CD4-positive, alpha-beta T cell treated with Interleukin-2 at 100 ng/mL for 4 hours (primary cell): ENCODE data around the gene INPP5F.

Experiments
- DNase-seq: peaks from one replicate; pipeline ENCODE4 v3.0.0-alpha.2; 2020; ENCODE audit warnings: low spot score

The INPP5F gene

GRCh38 chr10:119817991-119818888 is 92.4 kb downstream of the INPP5F start:
- peak; percentile 22 for DNase-seq

- no peak for DNase-seq
These were observed 93.0 kb downstream of the INPP5F start for GRCh38 chr10:119818889-119819270.

GRCh38 chr10:119821182-119821581 is 95.3 kb downstream of the INPP5F start:
- DNase-seq, result no peak

- no peak for DNase-seq
These were observed 98.4 kb downstream of the INPP5F start for GRCh38 chr10:119824299-119824698.

GRCh38 chr10:119826771-119827170 is 100.9 kb downstream of the INPP5F start:
- no peak for DNase-seq

GRCh38 chr10:119827430-119827829 is 101.6 kb downstream of the INPP5F start:
- DNase-seq, result no peak

- no peak for DNase-seq
These were observed 103.6 kb downstream of the INPP5F start for GRCh38 chr10:119829429-119829828.

GRCh38 chr10:119830851-119831250 is 105.0 kb downstream of the INPP5F start:
- DNase-seq, result no peak

- DNase-seq, result no peak
These were observed 105.8 kb downstream of the INPP5F start for GRCh38 chr10:119831656-119832055.

- DNase-seq, result no peak
These were observed 107.1 kb downstream of the INPP5F start for GRCh38 chr10:119832951-119833350.

- peak; percentile 11 for DNase-seq
These were observed 108.3 kb downstream of the INPP5F start for GRCh38 chr10:119834188-119834587.

- DNase-seq, result no peak
These were observed 119.8 kb downstream of the INPP5F start for GRCh38 chr10:119845656-119846055.

GRCh38 chr10:119849031-119849789 is 123.4 kb downstream of the INPP5F start:
- DNase-seq, result no peak

- no peak for DNase-seq
These were observed 124.1 kb downstream of the INPP5F start for GRCh38 chr10:119849944-119850343.

- no peak for DNase-seq
These were observed 126.4 kb downstream of the INPP5F start for GRCh38 chr10:119852277-119852676.

GRCh38 chr10:119852822-119853221 is 127.0 kb downstream of the INPP5F start:
- no peak for DNase-seq

- no peak for DNase-seq
These were observed 127.7 kb downstream of the INPP5F start for GRCh38 chr10:119853574-119853973.

- DNase-seq, result no peak
These were observed 132.2 kb downstream of the INPP5F start for GRCh38 chr10:119858063-119858462.

- peak; percentile 61 for DNase-seq
These were observed 133.8 kb downstream of the INPP5F start for GRCh38 chr10:119859420-119860258.

- no peak for DNase-seq
These were observed 135.2 kb downstream of the INPP5F start for GRCh38 chr10:119860866-119861607.

- DNase-seq, result no peak
These were observed 136.7 kb downstream of the INPP5F start for GRCh38 chr10:119862524-119862923.
